DOHH2 (cell line): ENCODE results near the gene DENR.

Experiments
- CTCF ChIP-seq: fragments of 200-600 bp; sonication (generic); IDR thresholded peaks from one replicate; pipeline ENCODE4 v1.5.1; 2014; ENCODE audit warnings: antibody characterized with exemption, mild to moderate bottlenecking, low read depth, low read length; ENCODE audit not compliant: poor library complexity, severe bottlenecking
- EZH2phosphoT487 ChIP-seq: fragments of 200-600 bp; sonication (generic); IDR thresholded peaks from 2 replicates; pipeline ENCODE4 v1.6.1; 2017; ENCODE audit warnings: borderline replicate concordance, mild to moderate bottlenecking, antibody characterized with exemption, low read length, moderate library complexity, mixed read lengths

DNA sequence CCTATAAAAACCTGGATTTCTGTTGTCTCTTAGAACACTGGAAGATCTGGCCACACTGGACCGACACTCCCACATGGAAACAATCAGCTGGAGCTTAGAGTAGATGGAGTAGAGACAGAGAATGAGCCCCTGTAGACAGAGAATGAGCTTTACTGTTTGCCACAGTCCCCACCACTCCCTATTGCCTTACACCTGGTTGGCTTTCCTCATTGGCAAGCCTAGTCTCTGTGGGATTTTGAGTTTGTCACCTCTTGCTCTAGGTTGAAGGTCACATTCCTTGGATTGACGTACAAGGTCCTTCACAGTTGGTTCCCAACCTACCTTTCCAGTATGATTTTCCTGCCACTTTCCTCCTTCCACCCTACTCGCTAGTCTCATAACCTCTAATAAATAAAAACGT, 20.0 kb upstream of the DENR start:
- no peak for TF ChIP-seq CTCF
- no peak for TF ChIP-seq EZH2phosphoT487
